Measurements from ENCODE around the gene IFI44.

The IFI44 gene

GRCh38 chr1:78652019-78652560 lies 2.5 kb downstream of the IFI44 start:
- no peak for DNase-seq (ENCODE audit: low read depth)

DNA sequence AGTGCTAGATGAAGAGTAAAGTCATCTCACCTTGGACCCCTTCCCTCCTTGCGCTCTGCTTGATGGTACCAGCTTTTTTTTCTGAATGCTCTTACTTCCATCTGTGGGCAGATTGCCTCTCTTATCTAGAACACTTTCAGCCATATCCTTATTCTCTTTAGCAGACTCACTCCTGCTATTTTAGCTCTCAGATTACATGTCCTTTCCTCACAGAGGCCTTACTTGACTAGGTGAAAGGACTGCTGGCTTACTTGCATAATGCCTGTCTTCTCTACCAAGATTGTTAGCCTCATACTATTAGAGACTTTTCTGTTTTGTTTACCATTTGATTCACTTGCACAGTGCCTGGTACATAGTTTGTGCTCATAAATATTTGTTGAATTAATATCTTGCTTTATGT lies 9.3 kb downstream of the IFI44 start:
- no peak for DNase-seq (ENCODE audit: low read depth)

DNA sequence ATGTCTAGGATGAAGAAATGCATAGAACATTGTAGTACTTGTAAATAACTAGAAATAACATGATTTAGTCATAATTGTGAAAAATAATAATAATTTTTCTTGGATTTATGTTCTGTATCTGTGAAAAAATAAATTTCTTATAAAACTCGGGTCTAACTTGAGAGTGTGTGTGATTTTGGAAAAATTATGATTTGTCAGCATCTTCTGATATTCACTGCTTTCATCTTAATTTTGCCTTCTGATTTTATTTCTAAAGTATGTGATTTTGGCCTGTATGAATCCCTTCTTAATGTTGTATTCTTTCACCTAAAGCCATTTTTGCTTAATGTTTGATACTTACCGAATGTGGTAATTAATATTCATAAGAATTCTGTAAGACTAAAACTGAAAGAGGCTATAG lies 14.3 kb downstream of the IFI44 start:
- DNase-seq (ENCODE audit: low read depth) = no peak

- no peak for DNase-seq (ENCODE audit: low read depth)
Measured at GRCh38 chr1:78664763-78665162, 15.1 kb downstream of the IFI44 start.

- no peak for DNase-seq (ENCODE audit: low read depth)
Measured at GRCh38 chr1:78665809-78666208, 16.2 kb downstream of the IFI44 start.

DNA sequence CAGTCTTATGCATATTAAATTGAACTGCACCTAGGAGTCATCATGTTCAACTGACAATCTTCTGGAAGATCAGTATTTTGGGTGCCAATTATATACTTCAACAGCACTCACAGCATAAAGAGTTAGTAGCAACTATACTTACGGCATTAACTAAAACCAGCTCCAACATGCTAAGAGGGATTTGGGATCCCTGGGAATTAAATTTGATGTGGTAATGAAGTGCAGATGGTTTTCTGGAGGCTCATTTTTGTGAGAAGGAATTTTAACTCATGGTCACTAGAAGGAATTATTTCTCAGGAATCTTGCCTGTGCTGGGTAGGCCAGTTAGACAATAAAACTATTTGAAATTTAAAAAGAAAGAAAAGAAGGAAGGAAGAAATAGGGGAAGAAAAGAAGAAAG lies 18.3 kb downstream of the IFI44 start:
- no peak for DNase-seq (ENCODE audit: low read depth)

GRCh38 chr1:78668427-78668826 lies 18.8 kb downstream of the IFI44 start:
- DNase-seq (ENCODE audit: low read depth) = no peak

GRCh38 chr1:78672428-78672827 lies 22.8 kb downstream of the IFI44 start:
- no peak for DNase-seq (ENCODE audit: low read depth)

- no peak for DNase-seq (ENCODE audit: low read depth)
Measured at GRCh38 chr1:78673120-78673519, 23.5 kb downstream of the IFI44 start.

GRCh38 chr1:78676347-78676982 lies 26.8 kb downstream of the IFI44 start:
- peak; percentile 7 for DNase-seq (ENCODE audit: low read depth)

- no peak for DNase-seq (ENCODE audit: low read depth)
Measured at GRCh38 chr1:78676993-78677392, 27.4 kb downstream of the IFI44 start.

DNA sequence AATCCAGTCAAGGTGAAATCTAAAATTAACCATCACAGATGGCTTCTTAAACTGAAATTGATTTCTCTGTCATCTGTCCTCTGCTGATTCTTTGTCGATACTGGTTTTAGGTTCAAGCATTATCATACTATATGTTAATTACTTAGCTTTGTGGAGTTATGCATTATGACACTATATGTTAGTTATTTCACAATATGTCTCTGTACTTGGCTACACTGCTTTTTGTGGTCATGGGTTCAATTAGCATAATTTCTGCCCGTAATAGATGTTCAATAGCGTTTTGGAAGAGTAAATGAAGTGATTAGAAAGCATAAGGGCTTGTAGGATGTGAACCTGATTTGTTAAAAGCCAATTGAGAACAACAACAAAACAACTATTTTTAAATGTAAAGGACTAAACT lies 28.2 kb downstream of the IFI44 start:
- no peak for DNase-seq (ENCODE audit: low read depth)

GRCh38 chr1:78678324-78678723 lies 28.7 kb downstream of the IFI44 start:
- DNase-seq (ENCODE audit: low read depth) = no peak

- DNase-seq (ENCODE audit: low read depth) = no peak
Measured at GRCh38 chr1:78681265-78681664, 31.6 kb downstream of the IFI44 start.

GRCh38 chr1:78682496-78682895 lies 32.9 kb downstream of the IFI44 start:
- DNase-seq (ENCODE audit: low read depth) = no peak

- DNase-seq (ENCODE audit: low read depth) = no peak
Measured at GRCh38 chr1:78683079-78683478, 33.4 kb downstream of the IFI44 start.

DNA sequence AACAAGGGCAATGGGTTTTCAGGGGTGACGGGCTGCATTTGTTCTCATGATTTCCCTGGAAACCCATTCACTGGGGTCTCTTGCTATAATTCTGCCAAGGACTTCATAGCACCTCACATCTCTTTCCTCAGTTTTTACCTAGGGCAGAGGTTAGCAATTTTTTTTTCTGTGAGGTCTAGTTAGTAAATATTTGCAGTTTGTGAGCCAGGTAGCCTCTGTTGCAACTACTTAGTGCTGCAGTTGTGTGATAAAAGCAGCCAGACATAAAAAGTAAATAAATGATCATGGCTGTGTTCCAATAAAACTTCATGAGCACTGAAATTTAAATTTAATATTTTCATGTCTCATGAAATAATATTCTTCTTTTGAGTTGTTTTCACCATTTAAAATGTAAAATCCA lies 37.7 kb downstream of the IFI44 start:
- no peak for DNase-seq (ENCODE audit: low read depth)

- DNase-seq (ENCODE audit: low read depth) = no peak
Measured at GRCh38 chr1:78687914-78688313, 38.3 kb downstream of the IFI44 start.

GRCh38 chr1:78688697-78689096 lies 39.1 kb downstream of the IFI44 start:
- no peak for DNase-seq (ENCODE audit: low read depth)

GRCh38 chr1:78690516-78690915 lies 40.9 kb downstream of the IFI44 start:
- no peak for DNase-seq (ENCODE audit: low read depth)

DNA sequence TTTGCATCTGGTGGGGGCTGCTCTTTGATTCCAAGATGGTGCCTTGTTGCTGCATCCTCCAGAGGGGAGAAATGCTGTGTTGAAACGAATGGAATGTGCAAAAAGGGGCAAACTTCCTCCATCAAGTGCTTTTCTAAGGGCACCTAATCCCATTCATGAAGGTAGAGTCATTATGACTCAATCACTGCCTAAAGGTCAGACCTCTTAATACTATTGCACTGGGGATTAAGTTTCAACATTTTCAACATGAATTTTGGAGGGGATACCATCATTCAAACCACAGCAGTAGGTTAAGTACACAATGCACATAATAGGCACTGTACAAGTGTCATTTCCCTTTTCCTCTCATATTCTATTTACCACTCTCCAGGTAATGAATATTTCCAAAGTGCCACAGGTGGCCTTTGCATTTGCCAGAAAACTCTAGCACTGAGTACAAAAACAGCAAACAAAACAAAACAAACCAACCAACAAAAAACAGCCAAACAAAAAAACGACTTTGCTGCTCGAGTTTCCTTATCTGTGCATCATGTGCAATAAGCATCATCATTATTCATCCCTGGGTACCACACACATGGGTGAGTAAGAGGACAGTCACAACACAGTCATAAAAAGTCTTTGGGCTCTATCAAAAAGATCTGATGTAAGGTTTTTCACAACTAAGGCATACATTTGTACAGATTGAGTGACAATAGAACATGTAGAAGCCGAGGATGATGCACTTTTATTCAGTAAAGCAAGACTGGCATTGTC lies 42.5 kb downstream of the IFI44 start:
- DNase-seq (ENCODE audit: low read depth) = no peak

DNA sequence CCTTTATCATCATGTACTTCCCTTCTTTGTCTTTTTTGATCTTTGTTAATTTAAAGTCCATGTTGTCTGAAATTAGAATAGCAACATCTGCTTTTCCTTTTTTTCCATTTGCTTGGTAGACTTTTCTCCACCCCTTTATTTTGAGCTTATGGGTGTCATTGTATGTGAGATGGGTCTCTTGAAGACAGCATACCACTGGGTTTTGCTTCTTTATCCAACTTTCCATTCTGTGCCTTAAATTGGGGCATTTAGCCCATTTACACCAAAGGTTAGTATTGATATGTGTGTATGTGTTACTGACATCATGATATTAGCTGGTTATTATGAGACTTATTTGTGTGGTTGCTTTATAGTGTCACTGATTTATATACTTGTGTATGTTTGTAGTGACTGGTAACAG lies 50.2 kb downstream of the IFI44 start:
- no peak for DNase-seq (ENCODE audit: low read depth)

GRCh38 chr1:78702426-78702825 lies 52.8 kb downstream of the IFI44 start:
- DNase-seq (ENCODE audit: low read depth) = no peak

DNA sequence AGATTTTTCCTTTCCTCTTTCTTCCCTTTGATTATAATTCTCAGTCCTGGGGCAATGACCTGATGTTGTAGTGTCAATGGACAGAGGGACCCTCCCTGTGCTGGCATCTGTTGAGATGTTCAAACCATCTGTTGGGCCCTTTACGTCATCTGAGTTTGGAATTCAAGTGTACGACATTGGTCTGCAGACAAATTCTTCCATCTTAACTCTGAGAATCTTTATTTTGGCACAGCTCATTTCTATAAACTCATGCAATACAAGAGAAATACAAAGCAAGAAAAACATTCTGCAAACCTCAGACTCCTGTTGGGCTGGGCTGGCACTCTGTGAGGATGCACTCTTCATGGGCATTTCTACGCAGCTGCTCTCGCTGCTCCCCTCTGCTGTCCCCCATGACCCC lies 54.2 kb downstream of the IFI44 start:
- no peak for DNase-seq (ENCODE audit: low read depth)

Data from T-helper 22 cell (primary cell).